Measurements from ENCODE around the gene RAD51B.

DNA sequence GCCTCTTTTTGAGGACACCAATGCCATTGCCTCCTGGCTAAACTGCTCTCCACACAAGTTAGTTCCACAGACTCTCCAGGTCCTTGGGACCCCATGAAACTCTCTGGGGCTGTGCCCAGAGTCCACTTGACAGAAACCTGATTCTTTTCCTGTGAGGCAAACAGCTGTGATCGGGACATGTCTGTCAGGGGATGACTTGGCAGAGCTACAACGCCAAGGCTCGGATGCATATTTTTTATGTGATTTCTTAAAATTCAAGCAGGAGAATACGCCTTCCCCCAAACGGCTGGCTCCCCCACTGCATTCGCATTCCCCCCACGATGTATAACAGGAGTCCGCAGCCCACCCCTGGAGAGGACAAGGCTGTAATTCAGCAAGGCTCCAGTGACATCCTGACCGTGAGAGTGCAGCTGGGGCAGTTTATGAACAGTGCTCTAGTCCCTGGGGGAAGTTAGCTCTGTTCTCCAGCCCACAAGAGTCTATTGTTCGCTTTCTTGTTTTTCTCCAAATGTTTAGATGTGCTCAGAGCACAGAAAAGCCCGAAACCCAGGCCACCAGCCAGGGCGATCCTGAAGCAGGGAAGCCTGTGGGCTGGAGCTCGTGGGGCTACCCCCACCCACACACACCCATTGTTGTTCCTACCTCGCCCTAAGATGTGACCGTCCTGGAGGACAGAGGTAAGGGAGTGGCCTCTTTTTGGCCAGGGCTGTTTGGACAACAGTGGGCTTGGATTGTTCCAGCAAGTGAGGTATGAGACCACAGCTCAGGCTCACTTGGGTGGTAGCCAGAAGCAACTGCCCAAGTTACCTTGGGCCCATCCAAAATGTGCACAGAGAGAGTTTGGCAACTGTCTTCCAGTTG, 813.8 kb downstream of the RAD51B start:
- TF ChIP-seq POLR2A (IDR thresholded peaks at IDR 0.05): no peak
- TF ChIP-seq, protein P1, sequence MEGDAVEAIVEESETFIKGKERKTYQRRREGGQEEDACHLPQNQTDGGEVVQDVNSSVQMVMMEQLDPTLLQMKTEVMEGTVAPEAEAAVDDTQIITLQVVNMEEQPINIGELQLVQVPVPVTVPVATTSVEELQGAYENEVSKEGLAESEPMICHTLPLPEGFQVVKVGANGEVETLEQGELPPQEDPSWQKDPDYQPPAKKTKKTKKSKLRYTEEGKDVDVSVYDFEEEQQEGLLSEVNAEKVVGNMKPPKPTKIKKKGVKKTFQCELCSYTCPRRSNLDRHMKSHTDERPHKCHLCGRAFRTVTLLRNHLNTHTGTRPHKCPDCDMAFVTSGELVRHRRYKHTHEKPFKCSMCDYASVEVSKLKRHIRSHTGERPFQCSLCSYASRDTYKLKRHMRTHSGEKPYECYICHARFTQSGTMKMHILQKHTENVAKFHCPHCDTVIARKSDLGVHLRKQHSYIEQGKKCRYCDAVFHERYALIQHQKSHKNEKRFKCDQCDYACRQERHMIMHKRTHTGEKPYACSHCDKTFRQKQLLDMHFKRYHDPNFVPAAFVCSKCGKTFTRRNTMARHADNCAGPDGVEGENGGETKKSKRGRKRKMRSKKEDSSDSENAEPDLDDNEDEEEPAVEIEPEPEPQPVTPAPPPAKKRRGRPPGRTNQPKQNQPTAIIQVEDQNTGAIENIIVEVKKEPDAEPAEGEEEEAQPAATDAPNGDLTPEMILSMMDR (IDR thresholded peaks at IDR 0.05): no peak

Data from thyroid gland (tissue), 4 donors.